GM21717 (cell line): ENCODE data around the gene KL.

Source experiments
- ATAC-seq: cut with Tn5 transposase; IDR thresholded peaks from one replicate; pipeline ENCODE4 v1.9.1; 2021; ENCODE audit warnings: mild to moderate bottlenecking, moderate library complexity; ENCODE audit not compliant: unreplicated experiment

The KL gene

DNA sequence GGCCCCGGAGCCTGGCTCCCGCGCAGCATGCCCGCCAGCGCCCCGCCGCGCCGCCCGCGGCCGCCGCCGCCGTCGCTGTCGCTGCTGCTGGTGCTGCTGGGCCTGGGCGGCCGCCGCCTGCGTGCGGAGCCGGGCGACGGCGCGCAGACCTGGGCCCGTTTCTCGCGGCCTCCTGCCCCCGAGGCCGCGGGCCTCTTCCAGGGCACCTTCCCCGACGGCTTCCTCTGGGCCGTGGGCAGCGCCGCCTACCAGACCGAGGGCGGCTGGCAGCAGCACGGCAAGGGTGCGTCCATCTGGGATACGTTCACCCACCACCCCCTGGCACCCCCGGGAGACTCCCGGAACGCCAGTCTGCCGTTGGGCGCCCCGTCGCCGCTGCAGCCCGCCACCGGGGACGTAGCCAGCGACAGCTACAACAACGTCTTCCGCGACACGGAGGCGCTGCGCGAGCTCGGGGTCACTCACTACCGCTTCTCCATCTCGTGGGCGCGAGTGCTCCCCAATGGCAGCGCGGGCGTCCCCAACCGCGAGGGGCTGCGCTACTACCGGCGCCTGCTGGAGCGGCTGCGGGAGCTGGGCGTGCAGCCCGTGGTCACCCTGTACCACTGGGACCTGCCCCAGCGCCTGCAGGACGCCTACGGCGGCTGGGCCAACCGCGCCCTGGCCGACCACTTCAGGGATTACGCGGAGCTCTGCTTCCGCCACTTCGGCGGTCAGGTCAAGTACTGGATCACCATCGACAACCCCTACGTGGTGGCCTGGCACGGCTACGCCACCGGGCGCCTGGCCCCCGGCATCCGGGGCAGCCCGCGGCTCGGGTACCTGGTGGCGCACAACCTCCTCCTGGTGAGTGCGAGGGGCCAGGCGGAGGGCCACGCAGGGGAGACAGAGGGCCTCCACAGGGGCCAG, at the start of gene KL:
Gene KL (plus strand): TSS at position 10 of the 909 bp plus-strand sequence. CDS start 18 bp downstream, at position 28.
- ATAC-seq = no peak

DNA sequence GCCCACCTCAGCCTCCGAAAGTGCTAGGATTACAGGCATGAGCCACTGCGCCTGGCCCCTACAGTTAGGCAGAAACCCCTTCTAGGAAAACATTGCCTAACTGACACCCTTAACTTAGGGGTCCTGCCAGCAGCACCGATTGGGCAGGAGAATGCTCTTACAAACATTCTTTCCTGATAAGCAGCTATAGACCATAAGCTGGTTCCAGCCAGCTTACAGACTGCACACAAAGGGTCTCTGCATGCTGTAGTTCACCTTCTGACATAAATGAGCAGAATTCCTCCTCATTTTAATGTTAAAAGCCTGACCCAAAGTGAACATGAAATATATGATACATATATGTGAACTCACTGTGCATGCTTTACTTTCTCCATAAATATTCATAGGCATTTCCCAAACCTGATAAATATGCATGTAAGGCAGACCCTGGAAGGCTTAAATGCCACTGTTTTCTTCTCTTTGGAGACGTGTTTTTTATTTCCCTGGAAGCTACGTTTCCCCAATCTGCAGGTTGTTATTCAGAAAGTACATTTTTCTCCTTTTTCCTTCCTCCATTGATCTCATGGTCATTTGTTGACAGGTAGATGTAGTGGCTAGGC, 48.5 kb upstream of the KL start:
- no peak for ATAC-seq

- no peak for ATAC-seq
Measured at GRCh38 chr13:32968316-32968715, 47.9 kb upstream of the KL start.

GRCh38 chr13:32968793-32969192, 47.4 kb upstream of the KL start:
- no peak for ATAC-seq

- peak; percentile 61 for ATAC-seq
Measured at GRCh38 chr13:32969516-32969941, 46.7 kb upstream of the KL start.

DNA sequence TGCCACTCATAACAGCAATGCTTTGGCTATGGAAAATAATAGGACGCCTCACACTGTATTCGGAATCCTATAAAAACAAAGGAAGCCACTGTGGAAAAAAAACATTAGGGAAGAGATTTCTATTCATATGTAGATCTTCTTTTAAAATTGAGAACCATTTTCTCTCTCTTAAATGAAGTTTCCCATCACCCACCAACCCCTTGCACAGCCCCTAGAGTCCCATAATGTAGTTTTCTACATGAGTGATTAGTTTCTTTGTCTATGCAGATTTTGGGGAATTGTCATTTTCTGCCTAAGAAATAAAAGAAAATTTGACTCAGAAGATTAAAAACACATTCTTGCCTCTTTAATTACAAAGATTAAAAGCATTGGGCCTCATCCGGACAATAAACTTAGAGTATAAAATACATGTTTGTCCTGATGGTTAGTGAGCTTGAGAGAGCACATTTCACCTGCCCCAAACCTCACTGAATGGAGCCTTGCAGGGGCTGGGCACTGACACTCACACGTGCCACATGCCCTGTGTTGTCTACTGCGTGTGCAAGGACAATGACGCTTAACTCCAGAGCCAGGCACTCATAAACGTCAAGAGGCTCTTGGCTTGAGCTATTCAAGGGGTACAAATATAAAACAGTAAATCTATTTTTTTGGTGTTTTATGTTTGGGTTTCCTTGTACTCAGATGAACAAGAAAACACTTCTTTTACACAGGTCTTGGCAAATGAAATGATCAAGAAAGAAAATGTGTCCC, 40.0 kb upstream of the KL start:
- ATAC-seq = no peak

- no peak for ATAC-seq
Measured at GRCh38 chr13:32976912-32977311, 39.3 kb upstream of the KL start.

DNA sequence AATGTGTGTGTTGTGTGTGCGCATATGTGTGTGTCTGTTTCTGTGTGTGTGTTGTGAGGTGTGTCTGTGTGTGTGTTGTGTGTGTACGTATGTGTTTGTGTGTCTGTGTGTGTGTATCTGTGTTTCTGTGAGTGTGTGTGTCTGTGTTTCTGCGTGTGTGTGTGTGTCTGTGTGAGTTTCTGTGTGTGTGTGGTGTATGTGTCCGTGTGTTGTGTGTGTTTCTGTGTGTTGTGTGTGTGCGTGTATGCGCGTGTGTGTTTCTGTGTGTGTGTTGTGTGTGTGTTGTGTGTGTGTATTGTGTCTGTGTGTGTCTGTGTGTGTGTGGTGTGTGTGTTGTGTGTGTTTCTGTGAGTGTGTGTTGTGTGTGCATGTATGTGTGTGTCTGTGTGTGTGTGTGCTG, 38.9 kb upstream of the KL start:
- ATAC-seq = no peak

DNA sequence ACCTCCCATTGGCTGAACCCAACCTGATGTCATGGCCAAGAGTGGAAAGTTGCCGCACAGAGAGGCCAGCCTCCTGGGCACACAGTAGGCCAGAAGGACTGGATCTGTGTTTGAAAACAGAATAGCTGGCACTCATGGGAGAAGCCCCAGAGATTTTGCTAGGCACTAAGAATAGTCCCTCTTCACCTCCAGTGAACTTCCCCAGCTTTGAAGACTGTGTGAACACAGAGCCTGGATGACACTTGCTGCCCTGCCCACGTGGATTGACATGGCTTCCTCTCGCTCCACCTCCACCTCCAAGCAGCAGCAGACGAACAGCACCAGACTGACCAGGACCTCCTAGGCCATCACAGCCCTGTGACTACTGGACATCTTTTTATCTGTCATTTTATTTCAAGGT, 37.9 kb upstream of the KL start:
- no peak for ATAC-seq

DNA sequence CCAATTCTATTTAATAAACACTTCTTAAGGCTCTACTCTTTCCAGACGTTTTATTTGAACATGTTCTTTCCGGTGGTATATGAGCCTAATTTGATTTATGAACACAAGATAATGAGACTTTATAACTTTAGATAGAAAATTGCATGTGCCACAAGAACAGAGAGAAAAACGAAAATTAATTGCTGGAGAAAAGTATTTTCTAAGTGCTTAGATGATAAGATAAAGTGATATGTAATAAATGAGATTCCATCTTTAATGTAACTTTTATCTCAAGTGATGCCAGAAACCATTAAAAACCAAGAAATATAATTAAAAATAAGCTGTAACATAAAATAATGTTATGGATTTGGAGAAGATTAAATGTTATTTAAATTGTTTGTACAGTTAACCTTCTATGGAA, 33.2 kb upstream of the KL start:
- no peak for ATAC-seq

- no peak for ATAC-seq
Measured at GRCh38 chr13:32984857-32985626, 31.2 kb upstream of the KL start.

DNA sequence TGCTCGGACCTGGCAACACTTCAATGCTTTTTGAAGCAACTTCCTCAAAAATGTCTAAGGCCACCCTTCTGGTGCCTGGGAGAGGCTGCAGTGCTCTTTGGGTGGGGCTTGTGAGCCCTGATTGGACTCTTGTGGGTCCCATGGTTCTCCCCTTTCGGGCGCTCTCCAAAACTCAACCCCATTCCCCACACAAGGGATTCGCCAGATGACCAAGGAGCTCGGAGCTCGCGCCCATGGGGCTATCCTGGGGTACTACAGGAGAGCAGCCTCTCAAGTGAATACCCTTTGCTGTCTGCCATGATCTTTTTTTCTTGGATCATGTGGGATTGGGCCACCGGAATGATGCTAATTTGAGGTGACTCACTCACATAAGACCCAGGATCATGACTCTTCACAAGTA, 29.7 kb upstream of the KL start:
- ATAC-seq = no peak

DNA sequence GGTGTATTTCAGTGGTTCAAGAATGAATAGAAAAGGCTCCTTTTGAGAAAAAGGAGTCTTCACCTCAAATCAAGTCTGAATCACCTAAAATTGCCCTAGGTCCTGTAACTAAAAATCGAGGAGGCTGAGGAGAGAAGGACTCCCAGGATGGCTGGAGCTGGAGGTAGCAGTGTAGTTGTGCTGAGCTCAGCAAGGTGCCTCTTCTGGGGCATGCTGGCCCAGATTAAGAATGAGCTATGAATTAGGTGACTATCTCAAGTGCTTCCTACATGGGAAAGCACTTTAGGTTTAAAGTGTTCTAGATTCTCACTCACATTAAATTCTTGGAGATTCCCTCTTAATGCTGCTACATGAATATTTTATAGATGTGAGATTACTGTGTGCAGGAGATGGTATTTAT, 28.8 kb upstream of the KL start:
- ATAC-seq = no peak

- ATAC-seq = no peak
Measured at GRCh38 chr13:32988608-32989289, 27.5 kb upstream of the KL start.

DNA sequence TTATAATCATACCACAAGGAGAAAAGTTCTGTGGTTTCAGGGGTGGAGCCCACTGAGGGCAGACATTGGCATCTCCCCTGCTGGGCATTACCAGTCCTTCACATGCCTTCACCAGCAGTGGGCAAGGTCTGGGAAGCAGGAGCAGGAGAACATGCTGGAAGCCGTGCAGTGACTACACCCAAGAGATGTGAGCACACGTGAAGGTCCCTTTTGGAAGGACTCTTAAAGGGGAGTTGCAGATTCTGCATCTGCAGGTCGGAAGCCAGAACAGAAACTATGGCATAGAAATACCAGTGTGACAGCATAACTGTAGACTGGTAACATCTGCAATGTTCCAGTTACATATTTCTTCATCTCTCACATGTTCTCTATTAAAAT, 26.9 kb upstream of the KL start:
- ATAC-seq = no peak

- no peak for ATAC-seq
Measured at GRCh38 chr13:32989942-32990341, 26.3 kb upstream of the KL start.

DNA sequence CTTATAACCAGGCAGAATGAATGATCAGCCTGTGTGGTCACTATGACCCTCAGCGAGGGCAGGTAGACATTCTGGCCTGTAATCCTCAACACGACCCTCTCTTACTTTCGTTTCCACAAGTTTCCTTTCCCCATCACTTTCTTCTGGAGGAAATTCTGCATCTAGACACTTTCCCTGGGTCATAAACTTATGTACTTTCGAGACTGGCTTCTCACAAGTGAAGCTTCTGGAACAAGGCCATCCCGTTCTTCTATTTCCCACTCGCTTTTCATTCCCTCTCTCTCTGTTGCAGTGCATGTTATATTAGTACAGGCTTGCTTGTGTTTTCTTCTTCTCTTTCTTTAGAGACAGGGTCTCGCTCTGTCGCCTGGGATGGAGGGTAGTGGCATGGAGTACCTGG, 23.1 kb upstream of the KL start:
- no peak for ATAC-seq

DNA sequence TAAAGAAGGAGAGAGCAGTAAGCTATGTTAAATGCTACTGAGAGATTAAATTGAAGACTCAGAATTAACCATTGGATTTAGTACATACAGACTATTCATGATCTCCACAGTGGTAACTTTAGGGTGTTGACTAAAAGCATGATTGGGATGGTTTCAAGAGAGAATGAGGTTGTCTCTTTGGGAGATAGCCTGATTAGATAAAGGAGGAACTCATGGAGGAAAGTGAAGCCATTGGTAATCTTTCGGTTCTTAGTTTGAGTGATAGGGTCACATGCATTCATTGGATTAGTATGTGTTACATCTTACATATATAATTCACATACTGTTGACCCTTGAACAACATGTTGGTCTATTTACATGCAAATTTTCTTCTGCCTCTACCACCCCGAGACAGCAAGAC, 18.8 kb upstream of the KL start:
- ATAC-seq = no peak

DNA sequence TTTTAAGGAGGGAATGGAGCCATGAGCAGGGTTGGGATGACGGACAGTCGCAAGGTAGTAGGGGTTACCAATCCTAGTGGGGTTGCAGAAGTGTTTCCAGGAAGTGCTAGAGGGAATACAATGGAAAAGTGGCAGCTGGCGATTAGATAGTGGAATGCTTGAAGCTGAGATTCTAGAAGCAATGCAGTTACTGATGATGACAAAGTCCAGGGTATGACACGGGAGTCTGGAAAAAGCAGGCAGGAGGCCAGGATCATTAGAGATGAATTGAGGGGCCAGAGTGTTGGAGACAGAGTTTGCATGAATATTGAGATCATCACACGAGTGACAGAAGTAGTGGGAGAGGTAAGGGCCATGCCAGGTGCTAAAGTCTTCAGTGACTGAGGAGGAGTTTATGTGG, 17.3 kb upstream of the KL start:
- no peak for ATAC-seq

GRCh38 chr13:33000365-33000764, 15.9 kb upstream of the KL start:
- no peak for ATAC-seq
